ENCODE measurements around the gene ADAM8. TPM values are rescaled to one million over a fixed set of nuclear protein-coding genes. Genes with fewer than 3 reads are reported as not detected.

The ADAM8 gene
- total RNA-seq, 2 donors from 2014 or later, result 83.7 to 336 TPM

DNA sequence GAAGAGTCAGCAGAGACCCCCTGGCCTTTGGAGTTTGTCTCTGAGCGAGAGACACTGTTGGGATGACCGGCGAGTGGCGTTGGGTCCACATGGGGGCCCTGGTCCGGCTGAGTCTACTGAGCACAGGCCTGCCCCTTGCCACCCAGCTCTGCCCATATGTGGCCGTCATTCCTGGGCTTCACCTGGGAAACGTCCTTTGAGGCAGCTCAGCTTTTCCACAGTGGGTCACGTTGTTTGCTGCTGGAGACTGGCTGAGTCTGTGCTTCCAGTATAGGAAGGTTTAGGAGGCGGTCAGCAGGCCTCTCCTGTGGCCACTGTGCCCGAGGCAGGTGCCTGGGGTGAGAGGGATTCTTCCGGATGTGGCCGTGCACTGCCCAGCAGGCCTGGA, 17.1 kb downstream of the ADAM8 start:
- Mint-ChIP-seq H3K9me3 (no peaks in the 10 kb centered on the region), H3K4me1 (peaks cover 12% of the 10 kb centered on the region), H3K27ac (peak overlapping the region; percentile 89), H3K27me3 (no peaks in the 10 kb centered on the region), H3K36me3 (ENCODE audit: low read depth) (peaks cover 30% of the 10 kb centered on the region), H3K4me3 (peak overlapping the region; percentile 60)
- ATAC-seq (replicated peaks), result no peak

DNA sequence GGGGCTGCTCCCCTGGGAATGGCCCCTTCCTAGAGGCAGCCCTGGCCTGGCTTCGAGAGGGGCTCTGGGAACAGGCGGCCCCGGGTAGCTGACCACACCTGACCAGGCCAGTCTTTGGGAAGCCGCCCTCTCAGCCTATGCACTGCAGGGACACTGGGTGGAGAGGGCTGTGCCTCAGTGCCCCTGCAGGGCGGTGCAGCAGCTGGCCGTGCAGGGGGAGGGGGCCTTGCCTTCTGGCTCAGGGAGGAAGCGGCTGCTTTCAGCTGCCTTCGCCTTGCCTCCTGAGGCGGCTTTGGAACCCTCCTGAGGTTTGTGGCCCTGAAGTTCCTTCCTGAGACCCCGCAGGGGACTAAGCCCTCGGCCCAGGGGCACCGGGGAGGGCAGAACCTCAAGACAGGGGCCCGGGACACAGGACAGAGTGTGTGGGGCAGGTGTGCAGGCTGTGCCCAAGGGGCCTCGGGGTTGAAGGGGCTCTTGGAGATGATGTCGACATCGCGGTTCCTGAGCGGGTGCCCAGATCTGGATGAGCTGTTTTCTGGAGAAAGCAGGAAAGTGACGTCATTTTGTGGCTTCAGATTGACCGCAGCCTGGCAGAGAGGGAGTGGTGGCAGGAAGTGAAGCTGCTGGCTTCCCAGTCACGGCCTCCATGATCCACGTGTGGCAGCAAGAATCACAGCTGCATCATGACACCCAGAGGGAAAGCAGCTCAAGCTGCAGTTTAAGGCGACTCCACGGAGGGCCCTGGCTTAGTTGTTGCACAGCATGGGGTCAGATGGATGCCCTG, 17.7 kb downstream of the ADAM8 start:
- peak overlapping the region; percentile 89 for H3K27ac Mint-ChIP-seq
- peak; percentile 71 for ATAC-seq (replicated peaks)
- H3K4me3 Mint-ChIP-seq, result peak overlapping the region; percentile 60
- peaks cover 7% of the 10 kb centered on the region for H3K4me1 Mint-ChIP-seq
- H3K27me3 Mint-ChIP-seq, result no peaks in the 10 kb centered on the region
- H3K36me3 Mint-ChIP-seq (ENCODE audit: low read depth), result peaks cover 25% of the 10 kb centered on the region
- H3K9me3 Mint-ChIP-seq, result no peaks in the 10 kb centered on the region

DNA sequence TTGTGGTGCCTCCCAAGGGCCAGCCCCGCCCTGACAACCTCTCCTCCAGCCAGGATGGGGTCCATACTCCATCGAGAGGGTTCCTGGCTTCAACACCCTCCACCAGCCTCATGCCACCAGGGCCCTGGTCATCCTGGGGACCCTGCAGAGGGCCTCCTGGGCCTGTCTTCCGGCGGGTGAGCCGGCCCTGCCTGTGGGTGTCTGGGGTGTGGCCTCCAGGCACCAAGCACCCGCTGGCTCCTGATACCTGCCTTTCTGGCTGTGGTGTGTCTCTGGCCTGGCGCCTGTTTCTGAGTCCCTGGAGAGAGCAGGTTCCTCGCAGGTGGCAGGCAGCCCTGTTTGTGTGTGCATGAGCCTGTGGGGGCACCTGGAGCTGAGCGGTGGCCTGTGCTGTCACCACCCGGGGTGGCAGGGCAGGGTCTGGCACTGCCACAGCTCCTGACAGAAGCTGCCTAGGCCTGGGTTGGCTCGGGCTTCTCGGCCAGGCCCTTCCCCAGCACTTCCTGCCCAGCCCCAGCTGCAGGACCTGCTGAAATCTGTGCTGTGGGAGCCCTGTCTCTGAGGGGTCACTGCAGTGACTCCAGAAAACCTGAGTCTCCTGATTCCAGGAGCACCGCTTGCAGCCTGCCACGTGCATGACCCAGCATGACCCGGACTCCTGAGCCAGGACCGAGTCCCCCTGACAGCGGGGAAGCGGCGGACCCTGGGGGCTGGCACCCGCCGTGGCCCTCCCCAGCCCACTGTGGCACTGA, 18.4 kb downstream of the ADAM8 start:
- H3K27me3 Mint-ChIP-seq, result no peaks in the 10 kb centered on the region
- no peaks in the 10 kb centered on the region for H3K9me3 Mint-ChIP-seq
- H3K4me1 Mint-ChIP-seq, result peaks cover 7% of the 10 kb centered on the region
- H3K4me3 Mint-ChIP-seq, result peak overlapping the region; percentile 60
- ATAC-seq (replicated peaks), result peak; percentile 12
- H3K27ac Mint-ChIP-seq, result peak overlapping the region; percentile 33
- peaks cover 17% of the 10 kb centered on the region for H3K36me3 Mint-ChIP-seq (ENCODE audit: low read depth)

DNA sequence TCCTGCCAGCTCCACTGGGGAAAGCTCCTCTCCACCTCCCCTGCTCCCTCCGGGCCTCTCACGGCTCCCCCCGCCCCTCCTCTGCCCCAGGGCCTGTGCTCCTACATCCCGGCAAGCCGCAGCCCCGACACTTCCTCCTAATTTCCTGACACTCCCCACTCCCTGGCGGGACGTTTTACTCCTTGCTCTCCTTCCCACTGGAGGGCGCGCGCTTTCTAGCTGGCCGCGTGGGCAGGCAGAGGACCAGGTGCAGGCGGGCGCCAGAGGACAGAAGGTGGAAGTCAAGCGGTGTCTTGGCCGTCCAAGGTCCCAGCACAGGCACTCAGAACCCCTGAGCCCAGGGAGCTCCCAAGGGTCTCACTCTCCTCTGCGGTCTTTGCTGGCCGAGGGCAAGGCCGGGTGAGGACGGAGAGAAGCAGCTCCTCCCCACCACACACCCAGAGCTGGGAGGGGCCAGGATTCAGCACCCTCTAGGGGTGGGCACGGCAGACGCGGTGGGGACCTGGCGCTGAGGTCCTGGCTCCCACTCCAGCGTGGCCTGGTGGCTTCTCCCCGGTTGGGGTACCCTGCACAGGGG, 19.1 kb downstream of the ADAM8 start:
- peaks cover 7% of the 10 kb centered on the region for H3K4me1 Mint-ChIP-seq
- H3K36me3 Mint-ChIP-seq (ENCODE audit: low read depth), result peaks cover 10% of the 10 kb centered on the region
- H3K27me3 Mint-ChIP-seq, result no peaks in the 10 kb centered on the region
- H3K9me3 Mint-ChIP-seq, result no peaks in the 10 kb centered on the region
- H3K4me3 Mint-ChIP-seq, result peak overlapping the region; percentile 60
- no peak overlapping the region for H3K27ac Mint-ChIP-seq
- no peak for ATAC-seq (replicated peaks)

DNA sequence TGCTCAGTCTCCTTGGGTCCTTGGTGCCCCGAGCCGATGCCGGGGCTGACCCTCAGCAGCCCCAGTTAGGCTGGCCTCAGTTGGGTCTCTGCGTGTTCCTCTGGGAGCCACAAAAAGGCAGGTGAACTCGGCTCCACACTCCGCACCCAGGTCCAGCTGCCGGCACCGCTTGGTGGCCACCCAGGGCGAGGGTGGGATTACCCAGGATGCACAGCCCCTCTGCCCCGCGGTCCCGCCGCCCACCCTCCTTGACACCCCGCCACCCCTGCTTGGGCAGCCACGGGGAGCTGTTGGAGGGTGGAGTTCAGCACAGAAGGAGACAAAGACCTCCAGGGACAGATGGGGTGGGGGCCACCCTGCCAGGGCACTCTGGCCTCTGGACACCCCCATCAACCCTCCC, 21.3 kb downstream of the ADAM8 start:
- Mint-ChIP-seq H3K27ac (no peak overlapping the region), H3K27me3 (peaks cover 2% of the 10 kb centered on the region), H3K9me3 (no peaks in the 10 kb centered on the region), H3K4me1 (peaks cover 7% of the 10 kb centered on the region), H3K4me3 (no peak overlapping the region), H3K36me3 (ENCODE audit: low read depth) (peaks cover 6% of the 10 kb centered on the region)
- no peak for ATAC-seq (replicated peaks)

DNA sequence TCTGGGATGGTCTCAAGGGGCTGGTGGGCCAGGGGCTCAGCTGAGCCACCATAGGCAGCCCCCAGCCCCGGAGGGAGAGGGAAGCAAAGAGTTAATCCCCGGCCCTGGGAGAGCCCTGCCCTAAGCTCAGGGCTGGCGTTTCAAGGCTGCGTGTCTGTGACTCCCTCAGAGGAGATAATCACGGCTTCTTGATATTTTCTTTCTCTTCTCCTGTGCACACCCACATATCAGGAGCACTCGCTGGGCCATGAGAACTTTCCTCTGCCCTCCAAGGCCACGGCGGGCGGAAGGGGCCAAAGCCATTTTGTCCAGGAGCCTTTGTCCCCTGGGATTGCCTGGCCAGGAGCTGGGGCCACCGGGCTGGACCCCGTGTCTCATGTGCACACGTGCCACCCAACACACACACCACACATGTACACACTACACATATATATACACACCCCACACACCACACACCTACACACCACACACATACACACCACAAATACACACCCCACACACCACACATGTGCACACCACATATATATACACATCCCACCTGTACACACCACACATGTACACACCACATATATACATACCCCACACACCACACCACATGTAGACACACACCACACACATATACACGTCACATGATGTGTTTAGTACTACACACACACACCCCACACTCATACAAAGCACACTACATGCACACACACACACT, 22.1 kb downstream of the ADAM8 start:
- Mint-ChIP-seq H3K27me3 (peaks cover 5% of the 10 kb centered on the region), H3K4me3 (no peak overlapping the region), H3K4me1 (peaks cover 7% of the 10 kb centered on the region), H3K9me3 (no peaks in the 10 kb centered on the region), H3K36me3 (ENCODE audit: low read depth) (peaks cover 6% of the 10 kb centered on the region), H3K27ac (no peak overlapping the region)
- no peak for ATAC-seq (replicated peaks)

DNA sequence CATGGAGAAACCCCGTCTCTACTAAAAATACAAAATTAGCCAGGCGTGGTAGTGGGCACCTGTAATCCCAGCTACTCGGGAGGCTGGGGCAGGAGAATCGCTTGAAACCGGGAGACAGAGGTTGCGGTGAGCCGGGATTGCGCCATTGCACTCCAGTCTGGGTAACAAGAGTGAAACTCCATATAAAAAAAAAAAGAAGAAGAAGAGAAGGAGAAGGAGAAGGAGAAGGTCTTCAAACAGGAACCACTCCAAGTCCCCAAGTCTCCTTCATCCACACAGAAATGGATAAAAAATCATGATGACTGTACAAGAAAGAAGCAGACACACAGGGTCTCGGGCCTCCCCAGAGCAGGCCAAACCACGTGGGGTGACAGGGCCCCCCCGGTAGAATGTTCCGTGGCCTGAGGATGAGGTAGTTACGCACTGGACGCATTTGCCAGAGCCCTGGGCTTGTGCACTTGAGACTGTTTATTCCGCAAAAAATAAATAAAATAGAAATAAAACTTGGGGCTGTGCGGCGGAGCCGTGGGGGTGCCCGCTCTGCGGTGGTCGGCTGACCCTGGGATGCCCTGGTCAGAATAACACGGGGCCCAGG, 23.2 kb downstream of the ADAM8 start:
- Mint-ChIP-seq H3K4me3 (no peak overlapping the region), H3K9me3 (no peaks in the 10 kb centered on the region), H3K36me3 (ENCODE audit: low read depth) (no peaks in the 10 kb centered on the region), H3K27me3 (peaks cover 5% of the 10 kb centered on the region), H3K27ac (no peak overlapping the region), H3K4me1 (no peaks in the 10 kb centered on the region)
- no peak for ATAC-seq (replicated peaks)

DNA sequence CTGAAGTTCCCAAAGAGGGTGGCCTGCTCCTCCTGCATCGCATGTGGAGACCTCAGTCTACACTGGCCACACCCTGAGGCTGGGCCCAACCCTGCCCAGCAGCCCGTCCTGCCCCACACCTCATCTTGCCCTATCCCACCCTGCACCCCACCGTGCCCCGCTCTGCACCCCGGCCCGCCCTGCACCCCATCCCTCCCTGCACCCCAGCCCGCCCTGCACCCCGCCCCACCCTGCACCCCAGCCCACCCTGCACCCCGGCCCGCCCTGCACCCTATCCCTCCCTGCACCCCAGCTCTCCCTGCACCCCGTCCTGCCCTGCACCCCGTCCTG, 24.5 kb downstream of the ADAM8 start:
- peaks cover 5% of the 10 kb centered on the region for H3K27me3 Mint-ChIP-seq
- no peak for ATAC-seq (replicated peaks)
- no peak overlapping the region for H3K27ac Mint-ChIP-seq
- no peaks in the 10 kb centered on the region for H3K9me3 Mint-ChIP-seq
- H3K4me1 Mint-ChIP-seq, result no peaks in the 10 kb centered on the region
- no peak overlapping the region for H3K4me3 Mint-ChIP-seq
- H3K36me3 Mint-ChIP-seq (ENCODE audit: low read depth), result no peaks in the 10 kb centered on the region

DNA sequence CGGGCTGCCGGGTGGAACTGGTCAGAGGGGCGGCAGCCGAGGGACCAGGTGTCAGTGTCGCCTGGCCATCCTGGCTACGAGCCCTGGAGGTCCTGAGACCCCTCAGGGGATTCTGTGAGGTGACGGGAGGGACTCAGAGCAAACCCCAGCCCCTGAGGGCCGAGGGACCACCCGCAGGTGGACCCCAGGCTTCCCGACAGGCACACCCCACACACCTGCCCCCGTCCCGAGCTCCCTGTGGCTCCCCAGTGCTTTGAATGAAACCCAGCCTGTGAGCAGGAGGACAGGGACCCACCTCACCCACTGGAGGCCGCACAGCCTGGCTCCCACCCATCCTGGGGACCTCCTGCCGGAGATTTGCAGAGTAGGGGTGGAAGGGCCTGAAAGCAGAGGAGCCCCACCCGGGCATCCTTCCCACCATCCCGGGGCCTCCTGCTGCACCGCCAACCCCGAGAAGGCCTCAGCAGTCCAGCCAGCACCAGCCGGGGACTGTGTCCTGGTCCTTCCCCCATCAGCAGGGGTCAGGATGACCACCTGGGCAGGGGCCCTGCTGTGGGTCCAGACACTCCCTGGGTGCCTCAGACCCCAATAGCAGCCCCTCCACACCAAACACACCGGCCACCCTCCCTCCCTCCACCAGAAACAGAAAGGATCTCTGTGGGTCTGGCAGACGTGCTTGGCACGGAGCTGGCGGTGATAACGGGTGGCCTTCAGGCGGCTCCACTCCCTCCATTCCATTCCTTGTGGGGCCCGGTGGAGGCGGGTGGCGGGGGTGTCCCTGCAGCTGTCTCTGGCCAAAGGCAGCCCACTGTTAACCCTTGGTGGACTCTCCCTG, 25.1 kb downstream of the ADAM8 start:
- Mint-ChIP-seq H3K9me3 (no peaks in the 10 kb centered on the region), H3K27ac (no peak overlapping the region), H3K36me3 (ENCODE audit: low read depth) (no peaks in the 10 kb centered on the region), H3K27me3 (peaks cover 5% of the 10 kb centered on the region), H3K4me1 (no peaks in the 10 kb centered on the region), H3K4me3 (no peak overlapping the region)
- ATAC-seq (replicated peaks), result no peak

DNA sequence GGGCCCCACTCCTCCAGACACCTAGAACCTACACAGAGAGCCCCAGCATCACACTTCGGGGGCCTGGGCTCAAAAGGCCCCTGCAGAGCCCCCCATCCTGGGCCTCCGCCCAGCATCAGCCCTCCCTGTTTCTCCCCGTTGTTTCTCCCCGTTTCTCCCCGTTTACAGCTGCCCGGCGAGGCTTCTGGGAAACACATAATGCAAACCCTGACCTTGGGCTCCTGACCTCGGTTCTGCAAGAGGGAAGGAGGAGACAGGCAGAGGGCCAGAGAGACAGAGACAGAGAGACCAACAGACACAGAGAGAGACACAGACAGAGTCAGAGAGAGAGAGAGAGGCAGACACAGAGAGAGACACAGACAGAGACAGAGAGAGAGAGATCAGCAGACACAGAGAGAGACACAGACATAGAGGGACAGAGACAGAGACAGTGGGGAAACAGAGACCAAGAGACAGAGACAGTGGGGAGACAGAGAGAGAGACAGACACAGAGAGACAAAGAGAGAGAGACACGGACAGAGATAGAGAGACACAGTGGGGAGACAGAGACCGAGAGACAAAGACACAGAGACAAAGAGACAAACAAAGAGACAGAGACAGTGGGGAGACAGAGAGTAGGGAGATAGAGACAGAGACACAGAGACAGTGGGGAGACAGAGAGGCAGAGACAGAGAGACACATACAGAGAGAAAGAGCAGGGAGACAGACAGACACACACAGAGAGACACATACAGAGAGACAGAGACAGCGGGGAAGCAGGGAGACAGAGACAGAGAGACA, 26.5 kb downstream of the ADAM8 start:
- ATAC-seq (replicated peaks), result no peak
- Mint-ChIP-seq H3K27me3 (peaks cover 5% of the 10 kb centered on the region), H3K9me3 (no peaks in the 10 kb centered on the region), H3K4me1 (no peaks in the 10 kb centered on the region), H3K27ac (peak overlapping the region; percentile 16), H3K36me3 (ENCODE audit: low read depth) (no peaks in the 10 kb centered on the region), H3K4me3 (no peak overlapping the region)

DNA sequence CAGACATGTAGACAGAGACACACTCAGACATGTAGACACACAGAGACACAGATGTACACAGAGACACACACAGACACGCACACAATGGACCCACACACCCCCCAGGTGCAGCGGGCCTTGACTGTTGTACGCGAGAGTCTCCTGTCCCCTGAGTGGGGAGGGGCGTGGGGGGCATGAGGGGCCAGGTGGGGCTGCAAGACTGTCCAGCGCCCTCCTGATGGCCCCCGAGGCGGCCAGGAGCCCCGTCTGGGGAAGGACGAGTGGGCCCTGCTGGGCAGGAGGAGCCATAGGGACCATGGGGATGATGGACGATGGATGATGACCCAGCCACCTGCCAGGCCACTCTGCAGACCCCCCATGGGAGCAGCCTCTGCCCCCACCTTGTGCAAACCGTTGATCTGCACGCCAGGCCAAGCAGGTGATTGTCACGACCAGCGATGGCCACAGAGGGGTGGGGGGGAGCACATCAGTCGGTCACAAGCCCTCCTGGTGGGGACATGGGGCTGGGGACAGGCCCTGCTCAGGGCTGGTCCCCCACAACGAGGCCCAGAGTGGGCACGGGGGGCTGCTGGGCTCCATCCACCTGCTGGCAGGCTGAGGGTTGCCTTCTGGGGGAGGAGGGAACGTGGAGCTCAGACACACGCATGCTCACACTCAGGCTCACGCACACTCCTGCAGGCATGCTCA, 27.4 kb downstream of the ADAM8 start:
- H3K27me3 Mint-ChIP-seq, result peaks cover 5% of the 10 kb centered on the region
- ATAC-seq (replicated peaks), result no peak
- no peak overlapping the region for H3K27ac Mint-ChIP-seq
- no peaks in the 10 kb centered on the region for H3K9me3 Mint-ChIP-seq
- no peak overlapping the region for H3K4me3 Mint-ChIP-seq
- H3K4me1 Mint-ChIP-seq, result no peaks in the 10 kb centered on the region
- no peaks in the 10 kb centered on the region for H3K36me3 Mint-ChIP-seq (ENCODE audit: low read depth)

DNA sequence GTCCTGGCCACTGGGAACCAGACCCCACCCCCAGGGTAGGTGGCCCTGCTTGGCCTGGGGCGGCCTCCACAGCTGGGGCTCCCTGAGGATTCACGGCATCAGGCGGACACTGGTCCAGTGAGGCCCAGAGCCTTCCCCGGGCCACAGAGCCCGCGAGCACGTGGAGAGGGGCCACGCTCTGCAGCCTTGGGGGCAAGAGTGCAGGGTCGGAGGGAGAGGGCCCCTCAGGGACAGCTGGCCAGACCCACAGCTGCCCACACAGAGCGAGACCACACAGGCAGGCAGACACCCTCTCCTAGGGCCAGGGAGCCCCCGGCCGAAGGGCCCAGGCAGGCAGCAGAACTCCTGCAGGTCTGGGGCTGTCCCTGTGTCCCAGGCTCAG, 28.3 kb downstream of the ADAM8 start:
- no peak overlapping the region for H3K27ac Mint-ChIP-seq
- H3K9me3 Mint-ChIP-seq, result no peaks in the 10 kb centered on the region
- no peaks in the 10 kb centered on the region for H3K36me3 Mint-ChIP-seq (ENCODE audit: low read depth)
- no peak overlapping the region for H3K4me3 Mint-ChIP-seq
- peaks cover 5% of the 10 kb centered on the region for H3K27me3 Mint-ChIP-seq
- no peak for ATAC-seq (replicated peaks)
- H3K4me1 Mint-ChIP-seq, result no peaks in the 10 kb centered on the region
